NCI-H2171 treated with DMSO at 0.1 percent for 48 hours (cell line): ENCODE data around the gene MLC1.

Experiments
- DNase-seq: peaks from one replicate; lab custom pipeline; 2025; lab: John Stamatoyannopoulos, UW

Gene MLC1

GRCh38 chr22:50016308-50016987 is 68.8 kb downstream of the MLC1 start:
- DNase-seq, result no peak

GRCh38 chr22:50015451-50016307 is 69.5 kb downstream of the MLC1 start:
- DNase-seq, result no peak

- no peak for DNase-seq
These were observed 70.4 kb downstream of the MLC1 start for GRCh38 chr22:50014655-50015401.

GRCh38 chr22:50014053-50014501 is 71.1 kb downstream of the MLC1 start:
- no peak for DNase-seq

GRCh38 chr22:50012211-50013181 is 72.7 kb downstream of the MLC1 start, which contains the start of gene IL17REL:
Gene IL17REL, minus strand, starts transcription at chr22:50012765. Its CDS starts 119 bp downstream, at chr22:50012646.
- DNase-seq, result no peak

- no peak for DNase-seq
These were observed 73.6 kb downstream of the MLC1 start for GRCh38 chr22:50011447-50012210.

- DNase-seq, result no peak
These were observed 74.4 kb downstream of the MLC1 start for GRCh38 chr22:50010676-50011446.

GRCh38 chr22:50009765-50010675 is 75.2 kb downstream of the MLC1 start:
- DNase-seq, result no peak
